Mucosa of rectum (tissue), 2 donors: Measurements from ENCODE around the gene SPINK5.
A peak's percentile ranks its signal among the peaks of the same experiment; 100 is the strongest.

Source experiments
- H3K27ac ChIP-seq, 2 donors: one replicate each; pipeline ENCODE4 v1.7.0; 2013; ENCODE audit warnings: inconsistent platforms in 2 of 2, low read depth in 2 of 2, low read length in 2 of 2
- H3K27me3 ChIP-seq, 2 donors: one replicate each; pipeline ENCODE4 v1.7.0; 2013; ENCODE audit warnings: low read length in 2 of 2; ENCODE audit not compliant: control insufficient read depth in 2 of 2, insufficient read depth in 2 of 2
- H3K36me3 ChIP-seq, 2 donors: one replicate each; pipeline ENCODE4 v1.7.0; 2013; ENCODE audit warnings: low read length in 2 of 2; ENCODE audit not compliant: control insufficient read depth in 2 of 2, insufficient read depth in 2 of 2
- H3K4me1 ChIP-seq, 2 donors: one replicate each; pipeline ENCODE4 v1.7.0; 2013; ENCODE audit warnings: low read length in 2 of 2, mild to moderate bottlenecking in 1 of 2; ENCODE audit not compliant: control insufficient read depth in 2 of 2, insufficient read depth in 2 of 2
- H3K4me3 ChIP-seq, 2 donors: one replicate each; pipeline ENCODE4 v1.7.0; 2013; ENCODE audit warnings: low read length in 2 of 2
- H3K9ac ChIP-seq, 2 donors: one replicate each; pipeline ENCODE4 v1.7.0; 2013; ENCODE audit warnings: low read length in 2 of 2, low read depth in 1 of 2, mild to moderate bottlenecking in 1 of 2
- H3K9me3 ChIP-seq, 2 donors: one replicate each; pipeline ENCODE4 v1.7.0; 2013; ENCODE audit warnings: low read length in 2 of 2; ENCODE audit not compliant: control insufficient read depth in 2 of 2
- donor health status: healthy.
- donor health status: Normal muscosa, but diverticular disease.

Gene SPINK5

GRCh38 chr5:148091991-148092964 lies 28.5 kb downstream of the SPINK5 start:
- H3K36me3 ChIP-seq, result no peaks in the 10 kb centered on the region
- H3K27ac ChIP-seq, result peak overlapping the region in 1 of 2 donors; percentile 39
- no peak overlapping the region for H3K9ac ChIP-seq
- H3K4me3 ChIP-seq, result no peak overlapping the region
- no peaks in the 10 kb centered on the region for H3K9me3 ChIP-seq
- H3K27me3 ChIP-seq, result no peaks in the 10 kb centered on the region
- peaks cover 3 to 19% of the 10 kb centered on the region in 2 donors for H3K4me1 ChIP-seq

GRCh38 chr5:148094336-148094735 lies 30.6 kb downstream of the SPINK5 start:
- no peaks in the 10 kb centered on the region for H3K9me3 ChIP-seq
- H3K36me3 ChIP-seq, result no peaks in the 10 kb centered on the region
- H3K27me3 ChIP-seq, result no peaks in the 10 kb centered on the region
- H3K9ac ChIP-seq, result no peak overlapping the region
- H3K4me3 ChIP-seq, result no peak overlapping the region
- H3K4me1 ChIP-seq, result peaks cover 3 to 19% of the 10 kb centered on the region in 2 donors
- H3K27ac ChIP-seq, result no peak overlapping the region

- Histone ChIP-seq H3K27ac (no peak overlapping the region), H3K36me3 (peaks cover 0 to 4% of the 10 kb centered on the region in 2 donors), H3K9me3 (no peaks in the 10 kb centered on the region), H3K4me3 (no peak overlapping the region), H3K27me3 (no peaks in the 10 kb centered on the region), H3K9ac (no peak overlapping the region), H3K4me1 (no peaks in the 10 kb centered on the region)
Measured at GRCh38 chr5:148104226-148104625, 40.4 kb downstream of the SPINK5 start.

GRCh38 chr5:148107608-148108007 lies 43.8 kb downstream of the SPINK5 start:
- Histone ChIP-seq H3K4me3 (no peak overlapping the region), H3K36me3 (peaks cover 0 to 2% of the 10 kb centered on the region in 2 donors), H3K9ac (no peak overlapping the region), H3K9me3 (no peaks in the 10 kb centered on the region), H3K27ac (no peak overlapping the region), H3K27me3 (no peaks in the 10 kb centered on the region), H3K4me1 (no peaks in the 10 kb centered on the region)

GRCh38 chr5:148113243-148113642 lies 49.5 kb downstream of the SPINK5 start:
- H3K9me3 ChIP-seq, result no peaks in the 10 kb centered on the region
- H3K27me3 ChIP-seq, result no peaks in the 10 kb centered on the region
- no peak overlapping the region for H3K9ac ChIP-seq
- H3K4me1 ChIP-seq, result no peaks in the 10 kb centered on the region
- H3K27ac ChIP-seq, result no peak overlapping the region
- H3K4me3 ChIP-seq, result no peak overlapping the region
- H3K36me3 ChIP-seq, result peaks cover 0 to 2% of the 10 kb centered on the region in 2 donors

- Histone ChIP-seq H3K4me1 (no peaks in the 10 kb centered on the region), H3K4me3 (no peak overlapping the region), H3K27ac (no peak overlapping the region), H3K36me3 (no peaks in the 10 kb centered on the region), H3K27me3 (no peaks in the 10 kb centered on the region), H3K9ac (no peak overlapping the region), H3K9me3 (no peaks in the 10 kb centered on the region)
Measured at GRCh38 chr5:148120317-148120716, 56.5 kb downstream of the SPINK5 start.

- Histone ChIP-seq H3K9me3 (no peaks in the 10 kb centered on the region), H3K36me3 (no peaks in the 10 kb centered on the region)
Measured at GRCh38 chr5:148125641-148126040, 61.9 kb downstream of the SPINK5 start.

GRCh38 chr5:148135091-148136048 lies 71.6 kb downstream of the SPINK5 start:
- peaks cover 11 to 22% of the 10 kb centered on the region in 2 donors for H3K4me1 ChIP-seq
- no peaks in the 10 kb centered on the region for H3K27me3 ChIP-seq
- H3K9me3 ChIP-seq, result no peaks in the 10 kb centered on the region
- H3K36me3 ChIP-seq, result no peaks in the 10 kb centered on the region
- H3K27ac ChIP-seq, result peak overlapping the region; percentile 28 to 39
- H3K4me3 ChIP-seq, result no peak overlapping the region
- no peak overlapping the region for H3K9ac ChIP-seq

More at GRCh38 chr5:148125641-148126040, 61.9 kb downstream of the SPINK5 start:
- H3K9ac ChIP-seq, result no peak overlapping the region
- peaks cover 0 to 3% of the 10 kb centered on the region in 2 donors for H3K4me1 ChIP-seq
- H3K4me3 ChIP-seq, result no peak overlapping the region
- H3K27me3 ChIP-seq, result no peaks in the 10 kb centered on the region
- H3K27ac ChIP-seq, result no peak overlapping the region

GRCh38 chr5:148140846-148141245 lies 77.1 kb downstream of the SPINK5 start:
- no peaks in the 10 kb centered on the region for H3K9me3 ChIP-seq
- H3K9ac ChIP-seq, result no peak overlapping the region
- no peaks in the 10 kb centered on the region for H3K27me3 ChIP-seq
- H3K27ac ChIP-seq, result no peak overlapping the region
- H3K4me1 ChIP-seq, result peaks cover 3 to 13% of the 10 kb centered on the region in 2 donors
- H3K36me3 ChIP-seq, result no peaks in the 10 kb centered on the region
- no peak overlapping the region for H3K4me3 ChIP-seq

GRCh38 chr5:148141645-148142044 lies 77.9 kb downstream of the SPINK5 start:
- Histone ChIP-seq H3K4me3 (no peak overlapping the region), H3K9ac (no peak overlapping the region), H3K27ac (no peak overlapping the region), H3K4me1 (peaks cover 5 to 15% of the 10 kb centered on the region in 2 donors), H3K36me3 (no peaks in the 10 kb centered on the region), H3K9me3 (no peaks in the 10 kb centered on the region), H3K27me3 (no peaks in the 10 kb centered on the region)
